HG03108 (cell line): ENCODE results near the gene SCP2.

Experiments
- ATAC-seq: cut with Tn5 transposase; IDR thresholded peaks from one replicate; pipeline ENCODE4 v1.9.1; 2021; ENCODE audit warnings: moderate library complexity; ENCODE audit not compliant: unreplicated experiment

SCP2 gene

DNA sequence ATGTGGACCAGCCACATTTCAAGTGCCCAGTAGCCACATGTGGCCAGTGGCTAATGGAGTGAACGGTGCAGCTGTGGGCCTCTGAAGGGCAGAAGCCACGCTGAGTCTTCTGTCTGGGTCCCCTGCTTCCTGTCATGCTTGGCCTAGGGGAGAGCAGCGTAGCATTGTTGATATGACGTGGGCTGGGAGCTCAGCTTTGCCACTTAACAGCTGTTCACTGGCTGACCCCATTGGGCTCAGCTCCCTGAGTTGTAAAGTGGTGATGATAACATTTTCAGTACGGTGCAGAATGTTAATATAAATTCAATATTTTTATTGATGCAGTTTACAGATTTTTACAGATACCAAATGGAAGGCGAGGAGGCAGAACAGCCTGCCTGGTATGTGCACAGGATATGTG lies 139.4 kb downstream of the SCP2 start:
- no peak for ATAC-seq

- ATAC-seq = no peak
Observed at GRCh38 chr1:53066891-53067738, 140.0 kb downstream of the SCP2 start.

DNA sequence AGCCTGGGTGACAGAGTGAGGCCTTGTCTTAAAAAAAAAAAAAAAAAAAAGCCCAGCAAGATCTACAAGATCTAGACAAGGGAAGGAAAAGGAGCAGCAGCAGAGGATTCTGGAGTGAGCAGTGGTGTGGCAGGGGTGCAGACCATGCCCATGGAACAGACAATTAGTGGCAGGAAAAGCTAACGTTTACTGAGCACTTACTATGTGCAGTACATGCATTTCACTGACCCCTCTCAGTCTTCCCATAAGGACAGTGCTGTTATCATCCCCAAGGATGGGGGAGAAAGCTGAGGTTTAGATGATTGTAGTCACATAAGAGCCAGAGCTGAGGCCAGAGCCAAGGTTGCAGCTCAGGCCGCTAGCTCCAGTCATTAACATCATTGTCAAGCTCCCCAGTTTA lies 140.8 kb downstream of the SCP2 start:
- no peak for ATAC-seq

- no peak for ATAC-seq
Observed at GRCh38 chr1:53068314-53069099, 141.4 kb downstream of the SCP2 start.

DNA sequence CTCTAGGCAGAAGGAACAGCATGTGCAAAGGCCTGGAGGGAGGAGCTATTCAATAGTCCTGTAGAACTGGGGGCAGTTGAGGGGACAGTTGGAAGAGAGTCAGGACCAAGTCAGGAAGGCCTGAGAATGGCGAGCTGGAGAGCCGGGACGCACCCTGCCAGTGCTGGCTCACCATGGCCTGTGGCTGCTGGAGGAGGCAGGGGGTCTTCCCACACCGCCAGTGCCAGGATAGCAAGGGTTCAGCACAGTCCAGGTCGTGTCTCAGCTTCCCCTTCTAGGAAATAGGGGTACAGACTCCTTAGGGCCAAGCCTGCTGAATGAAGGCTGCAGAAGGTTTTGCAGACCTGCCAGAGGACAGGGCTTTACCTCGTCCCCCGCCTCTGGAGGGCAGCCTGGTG lies 142.2 kb downstream of the SCP2 start:
- ATAC-seq = no peak

GRCh38 chr1:53069663-53070327 lies 142.7 kb downstream of the SCP2 start:
- no peak for ATAC-seq

- ATAC-seq = no peak
Observed at GRCh38 chr1:53070621-53071020, 143.5 kb downstream of the SCP2 start.

- no peak for ATAC-seq
Observed at GRCh38 chr1:53071167-53071865, 144.2 kb downstream of the SCP2 start.

GRCh38 chr1:53071915-53072314 lies 144.8 kb downstream of the SCP2 start:
- ATAC-seq = no peak

GRCh38 chr1:53073287-53073686 lies 146.2 kb downstream of the SCP2 start:
- no peak for ATAC-seq

GRCh38 chr1:53073868-53074311 lies 146.8 kb downstream of the SCP2 start:
- ATAC-seq = no peak

- no peak for ATAC-seq
Observed at GRCh38 chr1:53074313-53075154, 147.5 kb downstream of the SCP2 start.

GRCh38 chr1:53075206-53075605 lies 148.1 kb downstream of the SCP2 start:
- ATAC-seq = no peak

DNA sequence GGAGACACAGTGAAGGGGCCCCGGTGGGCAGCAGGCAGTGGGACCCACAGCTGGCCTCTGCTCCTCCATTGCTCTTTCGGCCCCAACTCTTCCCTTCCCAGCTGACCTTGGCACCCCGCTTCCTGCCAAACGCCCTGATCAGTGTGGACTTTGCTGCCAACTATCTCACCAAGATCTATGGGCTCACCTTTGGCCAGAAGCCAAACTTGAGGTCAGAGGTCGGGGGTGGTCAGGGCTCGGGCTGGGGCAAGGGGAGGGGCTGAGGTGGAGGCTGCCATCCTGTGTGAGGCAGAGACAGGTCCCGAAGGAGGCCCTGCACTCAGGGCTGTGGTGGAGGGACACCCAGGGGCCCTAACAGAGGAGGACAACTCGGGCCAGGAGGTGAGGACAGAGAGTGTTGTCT lies 148.7 kb downstream of the SCP2 start:
- no peak for ATAC-seq

DNA sequence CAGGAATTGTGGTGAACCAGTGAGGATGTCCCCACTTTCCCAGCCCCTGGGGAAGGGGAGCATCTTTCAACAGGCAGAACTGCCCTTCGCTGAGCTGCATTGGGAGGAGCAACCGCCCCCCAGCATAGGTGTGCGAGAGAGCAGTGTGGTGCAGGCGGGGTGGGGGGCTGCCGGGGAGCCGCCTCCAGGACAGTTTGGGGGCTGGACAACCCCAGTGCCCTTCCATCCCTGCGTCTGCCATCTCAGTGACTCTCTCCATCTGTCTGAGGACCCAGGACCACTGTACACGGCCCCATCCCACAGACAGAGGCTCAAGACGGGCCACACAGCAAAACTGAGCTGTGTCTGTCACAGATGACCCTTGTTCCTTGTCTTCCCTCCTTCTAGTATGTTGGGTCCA lies 149.1 kb downstream of the SCP2 start:
- no peak for ATAC-seq

- no peak for ATAC-seq
Observed at GRCh38 chr1:53076721-53077598, 149.9 kb downstream of the SCP2 start.

GRCh38 chr1:53077599-53077965 lies 150.5 kb downstream of the SCP2 start:
- ATAC-seq = no peak

DNA sequence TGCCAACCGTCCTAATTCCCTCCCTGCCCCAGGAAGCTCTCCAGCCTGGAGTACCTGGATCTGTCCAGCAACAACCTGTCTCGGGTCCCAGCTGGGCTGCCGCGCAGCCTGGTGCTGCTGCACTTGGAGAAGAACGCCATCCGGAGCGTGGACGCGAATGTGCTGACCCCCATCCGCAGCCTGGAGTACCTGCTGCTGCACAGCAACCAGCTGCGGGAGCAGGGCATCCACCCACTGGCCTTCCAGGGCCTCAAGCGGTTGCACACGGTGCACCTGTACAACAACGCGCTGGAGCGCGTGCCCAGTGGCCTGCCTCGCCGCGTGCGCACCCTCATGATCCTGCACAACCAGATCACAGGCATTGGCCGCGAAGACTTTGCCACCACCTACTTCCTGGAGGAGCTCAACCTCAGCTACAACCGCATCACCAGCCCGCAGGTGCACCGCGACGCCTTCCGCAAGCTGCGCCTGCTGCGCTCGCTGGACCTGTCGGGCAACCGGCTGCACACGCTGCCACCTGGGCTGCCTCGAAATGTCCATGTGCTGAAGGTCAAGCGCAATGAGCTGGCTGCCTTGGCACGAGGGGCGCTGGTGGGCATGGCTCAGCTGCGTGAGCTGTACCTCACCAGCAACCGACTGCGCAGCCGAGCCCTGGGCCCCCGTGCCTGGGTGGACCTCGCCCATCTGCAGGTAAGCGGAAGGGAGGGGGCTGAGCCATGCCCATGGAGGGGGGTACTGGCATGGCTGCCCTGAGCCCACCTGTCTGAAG lies 151.4 kb downstream of the SCP2 start:
- no peak for ATAC-seq
